ENCODE measurements around the gene RNF145.
"Not testable (repeated sequence)": the region's sequence is repeated elsewhere in the genome, so short reads cannot be mapped to it uniquely, and the experiment has no call there.

RNF145 gene

GRCh38 chr5:159170021-159170420, 39.3 kb downstream of the RNF145 start:
- TF ChIP-seq CTCF (IDR thresholded peaks at IDR 0.05) (no peak), ZFX (IDR thresholded peaks at IDR 0.05; ENCODE audit: borderline replicate concordance) (no peak)
- no peak overlapping the region for H3K27ac ChIP-seq

GRCh38 chr5:159166416-159166815, 42.9 kb downstream of the RNF145 start:
- H3K27ac ChIP-seq, result no peak overlapping the region
- TF ChIP-seq CTCF (IDR thresholded peaks at IDR 0.05), result no peak
- no peak for TF ChIP-seq ZFX (IDR thresholded peaks at IDR 0.05; ENCODE audit: borderline replicate concordance)

GRCh38 chr5:159163701-159164046, 45.7 kb downstream of the RNF145 start:
- no peak overlapping the region for H3K27ac ChIP-seq
- TF ChIP-seq CTCF (IDR thresholded peaks at IDR 0.05), result no peak
- TF ChIP-seq ZFX (IDR thresholded peaks at IDR 0.05; ENCODE audit: borderline replicate concordance), result no peak

GRCh38 chr5:159163027-159163700, 46.2 kb downstream of the RNF145 start:
- no peak for TF ChIP-seq ZFX (IDR thresholded peaks at IDR 0.05; ENCODE audit: borderline replicate concordance)
- no peak for TF ChIP-seq CTCF (IDR thresholded peaks at IDR 0.05)
- no peak overlapping the region for H3K27ac ChIP-seq

- TF ChIP-seq ZFX (IDR thresholded peaks at IDR 0.05; ENCODE audit: borderline replicate concordance), result no peak
- TF ChIP-seq CTCF (IDR thresholded peaks at IDR 0.05), result no peak
- H3K27ac ChIP-seq, result no peak overlapping the region
These were observed 47.8 kb downstream of the RNF145 start for GRCh38 chr5:159161361-159162214.

GRCh38 chr5:159158553-159159091, 50.7 kb downstream of the RNF145 start:
- H3K27ac ChIP-seq, result not testable (repeated sequence)

GRCh38 chr5:159157552-159157951, 51.8 kb downstream of the RNF145 start:
- TF ChIP-seq ZFX (IDR thresholded peaks at IDR 0.05; ENCODE audit: borderline replicate concordance), result no peak
- TF ChIP-seq CTCF (IDR thresholded peaks at IDR 0.05), result no peak
- no peak overlapping the region for H3K27ac ChIP-seq
